Measurements from ENCODE around the gene NCDN. TPM values are rescaled to one million over a fixed set of nuclear protein-coding genes. Genes with fewer than 3 reads are reported as not detected.

NCDN gene
- total and polyA plus RNA-seq, 4 donors = 8.8 to 31.5 (median 14.6) TPM

- no peak overlapping the region for H3K9ac ChIP-seq (ENCODE audit: insufficient read depth in 1 of 2, low read length in 2 of 2)
- H3K27me3 ChIP-seq (ENCODE audit: control insufficient read depth in 3 of 3, insufficient read depth in 3 of 3, low read length in 2 of 3) = peaks cover 0 to 64% (median 62%) of the 10 kb centered on the region in 3 donors
- H3K4me1 ChIP-seq (ENCODE audit: control insufficient read depth in 5 of 5, insufficient read depth in 5 of 5, low read length in 5 of 5) = peaks cover 0 to 28% (median 19%) of the 10 kb centered on the region in 5 donors
- WGBS, 2 donors = 61 to 86% methylated on average over 44 to 48 of the region's 48 CpGs
- no peak overlapping the region for H3K27ac ChIP-seq (ENCODE audit: low read depth in 1 of 2, low read length in 1 of 2)
- no peak overlapping the region for H3K4me3 ChIP-seq
- DNase-seq (no peak), ATAC-seq (ENCODE audit: insufficient read depth, low FRiP score) (no peak)
- peaks cover 0 to 6% (median 0%) of the 10 kb centered on the region in 4 donors for H3K9me3 ChIP-seq (ENCODE audit: control insufficient read depth in 4 of 4, insufficient read depth in 3 of 4, low read length in 3 of 4)
- no peaks in the 10 kb centered on the region for H3K36me3 ChIP-seq (ENCODE audit: control insufficient read depth in 4 of 4, insufficient read depth in 4 of 4, low read length in 4 of 4)
- TF ChIP-seq CTCF (IDR thresholded peaks at IDR 0.05; ENCODE audit: control extremely low read depth, extremely low read depth) = no peak
Observed at GRCh38 chr1:35574125-35574654, 16.6 kb downstream of the NCDN start.

GRCh38 chr1:35574655-35575415 lies 17.2 kb downstream of the NCDN start:
- TF ChIP-seq CTCF (IDR thresholded peaks at IDR 0.05; ENCODE audit: control extremely low read depth, extremely low read depth) = no peak
- peak; percentile 50 to 82 (median 55) for DNase-seq
- Histone ChIP-seq H3K4me3 (no peak overlapping the region), H3K36me3 (ENCODE audit: control insufficient read depth in 4 of 4, insufficient read depth in 4 of 4, low read length in 4 of 4) (no peaks in the 10 kb centered on the region), H3K27me3 (ENCODE audit: control insufficient read depth in 3 of 3, insufficient read depth in 3 of 3, low read length in 2 of 3) (peaks cover 0 to 62% (median 62%) of the 10 kb centered on the region in 3 donors), H3K4me1 (ENCODE audit: control insufficient read depth in 5 of 5, insufficient read depth in 5 of 5, low read length in 5 of 5) (peaks cover 0 to 28% (median 17%) of the 10 kb centered on the region in 5 donors), H3K27ac (ENCODE audit: low read depth in 1 of 2, low read length in 1 of 2) (peak overlapping the region in 1 of 2 donors; percentile 35), H3K9me3 (ENCODE audit: control insufficient read depth in 4 of 4, insufficient read depth in 3 of 4, low read length in 3 of 4) (peaks cover 0 to 6% (median 0%) of the 10 kb centered on the region in 4 donors), H3K9ac (ENCODE audit: insufficient read depth in 1 of 2, low read length in 2 of 2) (no peak overlapping the region)
- 72 to 74% methylated on average over 30 of the region's 30 CpGs for WGBS, 2 donors
- no peak for ATAC-seq (ENCODE audit: insufficient read depth, low FRiP score)

- DNase-seq = no peak
- H3K27ac ChIP-seq (ENCODE audit: low read depth in 1 of 2, low read length in 1 of 2) = peak overlapping the region in 1 of 2 donors; percentile 54
- no peak overlapping the region for H3K9ac ChIP-seq (ENCODE audit: insufficient read depth in 1 of 2, low read length in 2 of 2)
- H3K27me3 ChIP-seq (ENCODE audit: control insufficient read depth in 3 of 3, insufficient read depth in 3 of 3, low read length in 2 of 3) = peaks cover 0 to 62% (median 58%) of the 10 kb centered on the region in 3 donors
- peaks cover 0 to 28% (median 17%) of the 10 kb centered on the region in 5 donors for H3K4me1 ChIP-seq (ENCODE audit: control insufficient read depth in 5 of 5, insufficient read depth in 5 of 5, low read length in 5 of 5)
- H3K36me3 ChIP-seq (ENCODE audit: control insufficient read depth in 4 of 4, insufficient read depth in 4 of 4, low read length in 4 of 4) = no peaks in the 10 kb centered on the region
- TF ChIP-seq CTCF (IDR thresholded peaks at IDR 0.05; ENCODE audit: control extremely low read depth, extremely low read depth) = no peak
- ATAC-seq (ENCODE audit: insufficient read depth, low FRiP score) = no peak
- no peak overlapping the region for H3K4me3 ChIP-seq
- peaks cover 0 to 6% (median 0%) of the 10 kb centered on the region in 4 donors for H3K9me3 ChIP-seq (ENCODE audit: control insufficient read depth in 4 of 4, insufficient read depth in 3 of 4, low read length in 3 of 4)
- WGBS, 2 donors = 73 to 77% methylated on average over 5 of the region's 5 CpGs
Observed at GRCh38 chr1:35575416-35575958, 17.9 kb downstream of the NCDN start.

Data from lung (tissue), 12 donors.